T47D (cell line): ENCODE measurements around the gene PLA2G4C.

Source experiments
- DNase-seq, 2 experiments: peaks; one replicate each; pipeline versions ENCODE4 v3.0.0 to v3.0.0-alpha.2; 2011 to 2012; ENCODE audit warnings: low read depth in 1 of 2, low spot score in 1 of 2
- JUND ChIP-seq: IDR thresholded peaks from 2 replicates; pipeline ENCODE4 v1.6.1; 2012; ENCODE audit warnings: low read depth
- in situ Hi-C: cut with HindIII; loops from 2 replicates; pipeline ENCODE4 v1.10.0; 2016; ENCODE audit warnings: low sequenced_read_pairs, low pct_unique_long_range_greater_than_20kb

Gene PLA2G4C

DNA sequence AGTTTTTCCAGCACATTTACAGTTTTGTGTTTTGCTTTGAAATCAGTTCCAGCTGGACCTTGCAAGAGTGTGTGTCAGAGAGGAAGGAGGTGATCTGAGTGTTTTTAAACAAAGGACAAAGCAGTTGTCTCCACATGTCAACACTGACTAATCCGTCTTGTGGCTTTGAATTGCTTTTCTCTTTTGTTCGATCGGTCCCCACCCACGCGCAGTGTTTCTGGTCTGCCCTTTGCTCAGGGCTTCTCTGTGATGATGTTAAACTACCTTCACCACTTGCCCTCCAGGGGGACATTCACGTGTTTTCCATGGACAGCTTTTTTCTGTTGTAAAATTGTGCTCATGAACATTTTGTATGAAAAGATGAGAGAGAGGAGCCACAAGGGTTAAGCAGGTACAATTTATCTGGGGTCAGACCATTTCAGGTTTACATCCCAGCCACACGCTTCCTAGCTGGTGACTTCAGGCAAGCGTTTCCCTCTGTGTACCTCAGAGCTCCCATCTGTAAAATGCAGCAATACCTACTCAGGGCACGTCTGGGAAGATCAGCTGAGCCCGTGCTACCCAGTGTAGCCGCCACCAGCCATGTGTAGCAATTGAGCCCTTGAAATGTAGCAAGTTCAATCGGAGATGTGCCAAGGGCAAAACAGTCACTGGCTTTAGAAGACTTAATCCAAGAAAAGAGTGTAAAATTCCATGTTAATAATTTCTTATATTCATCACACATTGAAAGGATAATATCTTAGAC lies 13.5 kb upstream of the PLA2G4C start:
- in situ Hi-C loops: no loop called here
- DNase-seq: no peak
- no peak for TF ChIP-seq JUND

DNA sequence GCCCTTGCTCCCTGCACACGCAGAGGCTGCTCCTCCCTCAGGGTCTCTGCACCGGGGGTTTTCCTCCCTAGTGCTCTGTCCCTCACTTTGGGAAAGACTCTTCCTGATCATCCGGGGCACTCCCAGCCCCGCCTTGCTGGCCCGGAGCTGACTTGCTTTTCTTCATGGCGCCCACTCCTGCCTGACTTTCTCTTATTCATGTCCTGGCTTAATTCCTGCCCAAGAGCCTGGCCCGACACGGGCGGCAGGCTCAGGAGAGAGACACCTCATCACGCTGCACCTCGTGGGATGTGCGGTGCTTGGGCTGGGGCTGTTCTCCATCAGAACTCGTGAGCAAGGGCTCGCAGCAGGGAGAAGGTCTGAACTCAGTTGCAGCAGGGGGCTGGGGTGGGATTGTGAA lies 11.8 kb upstream of the PLA2G4C start:
- DNase-seq: no peak
- in situ Hi-C loops: no loop called here
- no peak for TF ChIP-seq JUND

DNA sequence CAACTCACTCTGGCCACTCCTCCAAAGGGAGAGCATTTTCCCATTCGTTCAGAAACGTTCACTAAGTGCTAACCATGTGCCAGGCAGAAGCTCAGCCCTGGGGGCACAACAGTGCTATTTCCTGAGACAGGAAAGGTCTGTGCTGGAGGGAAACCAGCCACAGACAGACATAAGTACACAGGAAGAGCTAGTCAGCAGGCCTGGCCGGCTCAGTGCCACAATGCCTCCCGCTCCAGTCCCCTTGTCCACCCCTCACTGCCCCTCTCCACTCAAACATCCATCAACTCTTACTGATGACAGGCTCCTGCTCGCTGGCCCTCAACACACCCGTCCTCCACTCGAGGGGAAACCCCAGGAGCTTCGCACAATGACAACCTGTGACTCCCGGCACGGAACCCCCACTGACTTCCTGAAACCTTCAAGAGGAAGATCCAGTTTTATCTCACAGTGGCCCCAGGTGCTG lies 11.3 kb upstream of the PLA2G4C start:
- no peak for DNase-seq
- in situ Hi-C loops: no loop called here
- TF ChIP-seq JUND: no peak

DNA sequence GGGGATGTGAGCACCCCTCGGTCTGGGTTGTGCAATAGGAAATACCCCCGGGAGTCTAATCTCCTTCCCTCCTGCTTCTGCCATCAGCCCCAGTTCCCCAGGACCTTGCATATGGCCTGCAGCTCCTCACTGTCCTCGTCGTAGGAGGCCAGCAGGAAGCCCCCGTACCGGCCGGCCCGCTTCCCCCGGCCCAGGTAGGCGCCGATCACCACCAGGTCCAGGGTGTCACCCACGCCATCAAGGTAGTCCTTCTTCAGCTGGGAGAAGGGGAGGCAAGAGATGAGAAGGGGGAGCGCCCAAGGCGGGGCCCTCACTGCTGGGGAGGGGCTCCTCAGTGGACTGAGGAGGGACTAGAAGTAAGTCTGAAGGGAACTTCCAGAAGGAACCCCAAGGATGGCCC lies 10.4 kb upstream of the PLA2G4C start:
- no peak for TF ChIP-seq JUND
- in situ Hi-C loops: no loop called here
- no peak for DNase-seq

DNA sequence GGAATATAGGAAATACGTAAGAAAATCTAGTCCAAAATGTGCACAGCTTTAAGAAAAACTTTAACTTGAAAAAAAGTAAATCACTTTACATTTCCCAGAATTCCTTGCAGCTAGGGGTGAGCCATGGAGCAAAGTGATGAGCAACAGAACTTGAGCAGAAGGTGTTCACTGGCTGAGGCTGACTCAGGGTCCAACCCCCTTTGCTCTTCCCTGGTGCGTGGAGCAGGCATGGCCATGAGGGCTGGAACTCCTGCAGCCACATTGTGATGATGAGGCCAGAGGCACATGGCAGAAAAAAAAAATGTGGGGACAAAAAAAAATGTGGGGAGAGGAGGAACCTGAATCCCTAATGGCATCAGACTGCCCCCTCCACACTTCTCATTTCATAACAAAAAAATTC lies 9.9 kb upstream of the PLA2G4C start:
- TF ChIP-seq JUND: no peak
- in situ Hi-C loops: no loop called here
- no peak for DNase-seq

DNA sequence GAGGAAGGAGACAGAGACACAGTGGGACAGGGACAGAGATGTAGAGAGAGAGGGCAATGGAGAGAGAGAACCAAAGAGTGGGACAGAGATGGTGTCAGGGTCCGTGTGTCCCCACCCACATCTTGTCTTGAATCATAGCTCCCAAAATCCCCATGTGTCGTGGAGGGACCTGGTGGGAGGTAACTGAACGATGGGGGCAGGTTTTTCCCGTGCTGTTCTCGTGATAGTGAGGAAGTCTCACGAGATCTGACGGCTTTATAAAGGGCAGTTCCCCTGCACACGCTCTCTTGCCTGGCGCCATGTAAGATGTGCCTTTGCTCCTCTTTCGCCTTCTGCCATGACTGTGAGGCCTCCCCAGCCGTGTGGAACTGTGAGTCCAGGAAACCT lies 7.5 kb upstream of the PLA2G4C start:
- no peak for DNase-seq
- no peak for TF ChIP-seq JUND
- in situ Hi-C loops: no loop called here

DNA sequence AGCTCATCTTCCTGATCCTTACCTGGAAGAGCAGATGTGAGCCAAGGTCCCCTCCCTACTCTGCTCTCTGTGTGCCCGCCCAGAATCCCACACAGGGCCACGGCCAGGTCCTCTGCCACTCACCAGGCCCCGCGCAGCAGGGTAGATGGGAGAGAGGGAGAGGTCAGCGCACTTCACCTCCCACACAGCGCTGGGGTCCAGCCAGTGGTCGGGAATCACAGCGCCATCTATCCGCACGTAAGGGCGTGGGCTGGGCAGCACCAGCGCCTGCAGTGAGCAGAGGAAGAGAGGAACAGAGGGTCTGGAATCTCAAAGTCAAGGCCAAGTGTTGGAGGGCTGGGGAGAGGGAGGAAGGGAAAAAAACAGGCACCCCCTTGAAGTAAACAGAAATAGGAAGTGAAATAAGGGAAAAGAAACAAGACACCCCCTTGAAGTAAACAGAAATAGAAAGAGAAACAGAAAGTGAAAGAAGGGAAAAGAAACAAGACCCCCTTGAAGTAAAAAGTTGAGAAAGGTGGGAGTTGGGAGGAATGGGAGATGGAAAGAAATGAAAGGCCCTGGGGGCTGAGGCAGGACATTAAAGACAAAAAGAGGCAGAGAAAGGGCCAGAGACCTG lies 7.0 kb upstream of the PLA2G4C start:
- in situ Hi-C loops: no loop called here
- no peak for DNase-seq
- no peak for TF ChIP-seq JUND

DNA sequence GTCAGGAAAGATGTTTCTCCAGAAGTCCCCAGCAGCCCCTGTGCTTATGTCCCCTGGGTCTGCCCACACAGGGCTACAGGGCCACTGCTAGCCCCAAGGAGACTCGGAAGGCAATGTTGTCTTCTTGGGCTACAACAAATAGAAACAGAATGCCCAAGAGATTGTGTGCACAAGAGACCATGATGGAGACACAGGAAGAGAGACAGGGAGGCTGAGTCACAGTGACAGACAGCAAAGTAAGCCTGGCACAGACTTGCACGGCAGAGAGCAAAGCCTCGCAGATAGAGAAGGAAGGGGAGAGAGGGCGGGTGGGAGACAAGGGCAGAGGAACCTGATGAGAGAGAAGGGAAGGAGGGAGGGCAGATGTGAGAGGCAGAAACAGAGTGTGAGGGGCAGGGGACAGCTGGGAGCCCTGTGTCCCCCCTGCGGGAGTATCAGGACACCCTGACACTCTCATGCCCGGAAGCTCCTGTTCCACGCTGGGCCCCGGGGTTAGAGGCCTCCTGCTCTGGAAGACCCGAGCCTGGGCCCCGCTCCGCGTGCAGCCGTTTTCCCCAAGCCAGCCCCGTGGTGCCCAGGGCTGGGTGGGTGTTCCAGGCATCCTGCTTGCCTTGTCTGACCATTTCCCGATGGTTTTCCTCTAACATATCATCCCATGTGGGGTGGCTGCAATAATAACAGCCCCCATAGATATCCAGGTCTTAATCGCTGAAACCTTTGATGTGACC lies 2.7 kb upstream of the PLA2G4C start:
- in situ Hi-C loops: no loop called here
- no peak for DNase-seq
- no peak for TF ChIP-seq JUND

DNA sequence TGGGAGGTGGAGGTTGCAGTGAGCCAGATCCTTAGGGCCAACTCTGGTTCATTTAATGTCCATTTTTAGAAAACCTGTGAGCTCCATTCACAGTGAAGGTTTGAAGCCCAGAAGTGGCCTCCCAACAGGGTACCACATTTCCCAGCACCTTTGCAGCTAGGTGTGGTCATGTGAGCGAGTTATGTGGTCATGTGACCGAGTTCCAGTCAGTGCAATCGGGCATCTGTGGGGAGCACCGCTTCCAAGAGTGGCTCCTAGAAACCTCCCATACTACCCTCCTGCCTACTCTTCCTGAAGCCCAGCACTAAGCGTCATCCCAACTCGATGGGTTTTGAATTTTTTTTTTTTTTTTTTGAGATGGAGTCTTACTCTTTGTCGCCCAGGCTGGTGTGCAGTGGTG lies 663 bp upstream of the PLA2G4C start:
- no peak for TF ChIP-seq JUND
- no peak for DNase-seq
- in situ Hi-C loops: no loop called here

DNA sequence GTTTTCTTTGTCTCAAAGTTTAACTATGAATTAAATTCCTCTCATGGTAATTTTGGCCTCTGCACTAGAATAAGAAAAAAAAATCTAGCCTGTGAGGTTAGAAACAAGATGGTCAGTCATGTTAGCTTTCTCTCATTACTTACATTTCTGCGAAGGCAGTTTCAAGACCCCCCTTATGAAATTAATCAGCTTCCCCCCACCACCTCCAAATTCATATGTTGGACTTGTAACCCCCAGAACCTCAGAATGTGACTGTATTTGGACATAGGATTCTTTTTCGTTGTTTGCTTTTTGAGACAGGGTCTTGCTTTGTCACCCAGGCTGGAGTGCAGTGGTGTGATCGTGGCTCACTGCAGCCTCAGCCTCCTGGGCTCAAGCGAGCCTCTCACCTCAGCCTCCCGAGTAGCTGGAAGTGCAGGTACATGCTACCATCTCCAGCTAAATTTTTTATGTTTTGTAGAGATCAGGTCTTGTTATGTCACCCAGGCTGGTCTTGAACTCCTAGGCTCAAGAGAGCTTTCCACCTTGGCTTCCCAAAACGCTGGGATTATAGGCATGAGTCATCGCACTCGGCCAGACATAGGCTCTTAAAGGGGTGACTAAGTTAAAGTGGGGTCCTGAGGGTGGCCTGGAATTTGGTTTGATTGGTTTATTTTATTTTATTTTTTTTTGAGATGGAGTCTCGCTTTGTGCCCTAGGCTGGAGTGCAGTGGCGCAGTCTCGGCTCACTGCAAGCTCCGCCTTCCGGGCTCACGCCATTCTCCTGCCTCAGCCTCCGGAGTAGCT lies 1.4 kb downstream of the PLA2G4C start:
- in situ Hi-C loops: no loop called here
- DNase-seq: no peak
- TF ChIP-seq JUND: no peak

DNA sequence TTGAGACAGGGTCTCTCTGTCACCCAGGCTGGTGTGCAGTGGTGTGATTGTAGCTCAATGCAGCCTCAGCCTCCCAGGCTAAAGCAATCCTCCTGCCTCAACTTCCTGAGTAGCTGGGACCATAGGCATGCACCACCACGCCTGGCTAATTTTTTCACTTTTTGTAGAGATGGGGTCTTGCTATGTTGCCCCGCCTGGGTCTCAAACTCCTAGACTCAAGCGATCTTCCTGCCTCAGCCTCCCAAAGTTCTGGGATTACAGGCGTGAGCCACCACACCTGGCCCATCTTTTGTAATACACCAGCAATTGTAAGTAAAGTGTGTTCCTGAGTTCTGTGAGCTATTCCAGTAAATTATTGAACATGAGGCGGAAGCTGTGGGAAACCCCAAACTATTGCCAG lies 6.7 kb downstream of the PLA2G4C start:
- TF ChIP-seq JUND: no peak
- no peak for DNase-seq
- in situ Hi-C loops: no loop called here

DNA sequence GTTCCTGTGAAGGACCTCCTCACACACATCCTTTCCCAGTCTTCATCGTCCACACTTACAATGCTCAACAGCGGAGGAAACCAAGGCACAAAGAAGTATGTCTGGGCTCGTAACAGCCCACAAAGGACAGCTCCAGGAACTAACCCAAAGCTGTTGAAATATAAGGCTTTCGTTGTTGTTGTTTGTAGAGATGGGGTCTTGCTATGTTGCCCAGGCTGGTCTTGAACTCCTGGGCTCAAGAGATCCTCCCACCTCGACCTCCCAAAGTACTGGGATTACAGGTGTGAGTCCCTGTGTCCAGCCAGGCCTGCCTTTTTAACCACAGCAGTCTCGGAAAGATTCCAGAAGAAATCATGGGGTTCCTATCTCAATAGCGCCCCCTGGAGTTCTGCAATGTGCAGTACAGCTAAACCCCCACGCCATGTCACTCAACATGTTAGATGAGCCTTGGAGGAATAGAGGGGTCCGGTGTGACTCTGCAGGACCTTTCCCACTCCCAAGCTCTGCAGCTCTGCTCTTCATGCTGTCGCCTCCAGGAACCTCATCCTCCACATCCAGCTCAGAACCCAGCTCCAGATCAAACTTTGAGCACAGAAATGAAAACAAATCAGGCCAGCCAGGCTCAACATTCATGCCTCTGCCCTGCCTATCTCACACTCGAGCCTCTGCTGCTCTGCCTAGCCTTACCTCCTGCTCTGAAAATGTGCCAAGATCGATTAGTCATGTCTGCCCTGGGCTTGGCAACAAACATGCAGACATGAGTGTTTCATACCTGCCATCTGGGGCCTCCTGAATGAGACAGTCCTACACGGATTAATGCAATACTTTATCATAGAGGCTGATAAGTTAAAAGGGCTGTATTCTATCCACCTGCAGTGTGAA lies 7.5 kb downstream of the PLA2G4C start:
- in situ Hi-C loops: no loop called here
- no peak for TF ChIP-seq JUND
- peak; percentile 48 to 88 for DNase-seq
